Measurements from ENCODE around the gene SPECC1L. TPM values are rescaled to one million over a fixed set of nuclear protein-coding genes. Genes with fewer than 3 reads are reported as not detected.

Gene SPECC1L
- total RNA-seq, 1 experiment from 2014 or later: 52.2 TPM

DNA sequence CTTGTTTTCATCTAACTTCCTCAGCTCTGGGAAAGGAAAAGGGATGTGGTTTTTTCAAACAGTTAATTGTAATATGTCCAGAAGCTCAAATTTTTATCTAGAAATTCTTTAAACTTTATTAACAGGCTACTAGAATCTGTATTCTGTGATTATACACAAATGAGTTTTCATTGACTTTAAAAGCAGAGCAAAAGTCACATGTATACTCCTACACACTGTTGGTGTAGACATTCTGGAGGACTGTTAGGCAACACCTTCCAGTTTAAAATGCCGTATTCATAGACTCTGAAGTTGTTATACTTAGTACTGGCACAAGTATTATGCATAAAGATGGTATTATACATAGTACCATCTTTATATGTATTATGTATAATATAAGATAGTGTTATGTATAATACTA, 64.9 kb downstream of the SPECC1L start:
- Mint-ChIP-seq H3K4me3 (ENCODE audit: low read depth, unreplicated experiment) (no peak overlapping the region), H3K9me3 (ENCODE audit: low read depth, unreplicated experiment) (no peaks in the 10 kb centered on the region), H3K36me3 (ENCODE audit: insufficient read depth, unreplicated experiment) (peaks cover 24% of the 10 kb centered on the region), H3K27ac (ENCODE audit: unreplicated experiment) (no peak overlapping the region), H3K27me3 (ENCODE audit: unreplicated experiment) (no peaks in the 10 kb centered on the region), H3K4me1 (ENCODE audit: low read depth, unreplicated experiment) (peaks cover 22% of the 10 kb centered on the region)
- no TSS peak for BruUV-seq (replicated peaks)
- intact Hi-C loops (cut with micrococcal nuclease; ENCODE audit: unreplicated experiment): no loop called here
- TF ChIP-seq, protein P1, sequence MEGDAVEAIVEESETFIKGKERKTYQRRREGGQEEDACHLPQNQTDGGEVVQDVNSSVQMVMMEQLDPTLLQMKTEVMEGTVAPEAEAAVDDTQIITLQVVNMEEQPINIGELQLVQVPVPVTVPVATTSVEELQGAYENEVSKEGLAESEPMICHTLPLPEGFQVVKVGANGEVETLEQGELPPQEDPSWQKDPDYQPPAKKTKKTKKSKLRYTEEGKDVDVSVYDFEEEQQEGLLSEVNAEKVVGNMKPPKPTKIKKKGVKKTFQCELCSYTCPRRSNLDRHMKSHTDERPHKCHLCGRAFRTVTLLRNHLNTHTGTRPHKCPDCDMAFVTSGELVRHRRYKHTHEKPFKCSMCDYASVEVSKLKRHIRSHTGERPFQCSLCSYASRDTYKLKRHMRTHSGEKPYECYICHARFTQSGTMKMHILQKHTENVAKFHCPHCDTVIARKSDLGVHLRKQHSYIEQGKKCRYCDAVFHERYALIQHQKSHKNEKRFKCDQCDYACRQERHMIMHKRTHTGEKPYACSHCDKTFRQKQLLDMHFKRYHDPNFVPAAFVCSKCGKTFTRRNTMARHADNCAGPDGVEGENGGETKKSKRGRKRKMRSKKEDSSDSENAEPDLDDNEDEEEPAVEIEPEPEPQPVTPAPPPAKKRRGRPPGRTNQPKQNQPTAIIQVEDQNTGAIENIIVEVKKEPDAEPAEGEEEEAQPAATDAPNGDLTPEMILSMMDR (IDR thresholded peaks at IDR 0.05; ENCODE audit: unreplicated experiment): no peak
- CTCF ChIA-PET: no interaction called here
- no peak for DNase-seq

DNA sequence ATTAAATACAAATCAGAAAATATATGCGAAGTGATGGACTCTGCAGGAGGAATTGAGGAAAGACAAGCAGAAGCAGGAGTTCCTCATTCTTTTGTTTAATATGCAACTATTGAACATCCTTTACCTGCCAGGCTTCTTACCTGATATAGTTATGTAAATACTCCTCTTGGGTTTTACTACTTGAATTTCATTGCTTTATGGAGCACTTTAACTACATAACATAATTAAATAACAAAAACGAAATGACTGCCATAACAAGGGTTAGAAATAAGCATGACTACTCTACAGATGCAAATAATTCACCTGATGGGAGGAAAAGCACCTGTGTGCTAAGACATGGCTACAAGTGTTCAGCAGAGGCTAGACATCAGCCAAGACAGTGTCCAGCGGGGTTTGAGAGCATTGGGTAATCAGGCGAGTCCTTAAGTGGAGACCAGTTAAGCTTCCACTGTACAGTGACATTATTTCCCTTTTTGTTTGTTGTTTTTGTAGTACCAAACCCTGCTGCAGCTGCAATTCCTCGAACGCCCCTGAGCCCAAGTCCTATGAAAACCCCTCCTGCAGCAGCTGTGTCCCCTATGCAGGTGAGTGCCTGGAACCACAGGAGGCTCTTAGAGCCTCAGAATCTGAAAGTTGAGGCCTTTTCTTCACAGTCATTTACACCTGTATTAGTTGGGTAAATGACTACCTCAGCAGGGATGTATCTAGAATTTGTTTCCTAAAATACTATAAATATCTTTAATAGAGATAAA, 67.4 kb downstream of the SPECC1L start:
- no peak overlapping the region for H3K4me3 Mint-ChIP-seq (ENCODE audit: low read depth, unreplicated experiment)
- BruUV-seq (replicated peaks): no TSS peak
- H3K4me1 Mint-ChIP-seq (ENCODE audit: low read depth, unreplicated experiment): peaks cover 22% of the 10 kb centered on the region
- no peak for DNase-seq
- H3K36me3 Mint-ChIP-seq (ENCODE audit: insufficient read depth, unreplicated experiment): peaks cover 25% of the 10 kb centered on the region
- H3K27me3 Mint-ChIP-seq (ENCODE audit: unreplicated experiment): no peaks in the 10 kb centered on the region
- TF ChIP-seq, protein P1 (IDR thresholded peaks at IDR 0.05; ENCODE audit: unreplicated experiment): no peak
- intact Hi-C loops (cut with micrococcal nuclease; ENCODE audit: unreplicated experiment): no loop called here
- CTCF ChIA-PET: no interaction called here
- no peaks in the 10 kb centered on the region for H3K9me3 Mint-ChIP-seq (ENCODE audit: low read depth, unreplicated experiment)
- H3K27ac Mint-ChIP-seq (ENCODE audit: unreplicated experiment): no peak overlapping the region

DNA sequence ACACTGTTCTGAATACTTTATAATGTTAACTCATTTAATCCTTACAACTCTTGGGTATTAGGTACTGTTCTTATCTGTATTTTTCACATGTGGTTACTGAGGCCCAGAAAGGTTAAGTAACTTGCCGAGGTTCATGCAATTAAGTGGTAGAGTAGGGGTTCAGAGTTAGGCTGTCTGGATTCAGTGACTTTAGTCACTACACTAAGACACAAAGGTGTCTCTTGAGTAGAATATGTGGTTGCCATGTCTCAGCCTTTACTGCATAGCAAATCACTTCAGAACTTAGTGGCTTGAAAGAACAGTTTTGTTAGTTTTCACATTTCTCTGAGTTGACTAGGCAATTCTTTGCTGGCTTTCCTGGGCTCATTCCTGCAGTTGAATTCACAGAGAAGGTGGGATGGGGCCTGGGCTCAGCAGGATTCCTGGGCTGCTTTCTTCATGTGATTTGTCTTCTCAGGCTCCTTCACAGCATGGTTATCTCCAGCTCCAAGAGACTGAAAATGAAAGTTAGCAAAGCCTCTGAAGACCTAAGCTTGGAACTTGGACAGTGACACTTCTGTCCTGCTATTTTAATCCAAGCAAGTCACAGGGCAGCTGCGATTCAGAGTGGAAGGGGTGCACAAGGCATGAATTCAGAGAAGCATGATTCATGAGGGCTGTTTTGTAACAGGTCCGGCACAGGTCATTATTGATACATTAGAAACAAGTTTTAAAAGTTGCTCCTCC, 68.3 kb downstream of the SPECC1L start:
- Mint-ChIP-seq H3K4me3 (ENCODE audit: low read depth, unreplicated experiment) (no peak overlapping the region), H3K9me3 (ENCODE audit: low read depth, unreplicated experiment) (no peaks in the 10 kb centered on the region), H3K27me3 (ENCODE audit: unreplicated experiment) (no peaks in the 10 kb centered on the region), H3K27ac (ENCODE audit: unreplicated experiment) (no peak overlapping the region), H3K4me1 (ENCODE audit: low read depth, unreplicated experiment) (peaks cover 15% of the 10 kb centered on the region), H3K36me3 (ENCODE audit: insufficient read depth, unreplicated experiment) (peaks cover 25% of the 10 kb centered on the region)
- TF ChIP-seq, protein P1 (IDR thresholded peaks at IDR 0.05; ENCODE audit: unreplicated experiment): no peak
- DNase-seq: no peak
- intact Hi-C loops (cut with micrococcal nuclease; ENCODE audit: unreplicated experiment): no loop called here
- CTCF ChIA-PET: no interaction called here
- no TSS peak for BruUV-seq (replicated peaks)

DNA sequence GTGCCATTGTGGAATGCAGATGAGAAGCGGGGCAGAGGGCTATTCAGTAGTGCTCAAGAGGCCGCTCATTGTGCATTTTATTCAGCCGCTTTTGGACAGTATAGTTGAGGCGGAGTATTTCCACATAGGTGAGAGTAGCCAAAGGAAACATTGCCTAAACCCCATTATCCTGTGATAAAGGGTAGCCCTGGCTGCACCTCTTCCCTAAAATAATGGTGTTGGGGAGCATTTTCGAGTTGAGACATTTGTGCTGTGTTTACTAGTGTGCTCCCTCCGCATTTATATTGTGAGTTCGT, 68.8 kb downstream of the SPECC1L start:
- H3K27ac Mint-ChIP-seq (ENCODE audit: unreplicated experiment): no peak overlapping the region

More for the DNA sequence above, 68.8 kb downstream of the SPECC1L start:
- TF ChIP-seq, protein P1 (IDR thresholded peaks at IDR 0.05; ENCODE audit: unreplicated experiment): no peak
- Mint-ChIP-seq H3K4me1 (ENCODE audit: low read depth, unreplicated experiment) (peaks cover 10% of the 10 kb centered on the region), H3K27me3 (ENCODE audit: unreplicated experiment) (no peaks in the 10 kb centered on the region), H3K9me3 (ENCODE audit: low read depth, unreplicated experiment) (no peaks in the 10 kb centered on the region), H3K36me3 (ENCODE audit: insufficient read depth, unreplicated experiment) (peaks cover 30% of the 10 kb centered on the region), H3K4me3 (ENCODE audit: low read depth, unreplicated experiment) (no peak overlapping the region)
- intact Hi-C loops (cut with micrococcal nuclease; ENCODE audit: unreplicated experiment): no loop called here
- CTCF ChIA-PET: no interaction called here
- no TSS peak for BruUV-seq (replicated peaks)
- no peak for DNase-seq

Data from Calu3 (cell line).